Activated naive CD4-positive, alpha-beta T cell treated with anti-CD3 and anti-CD28 coated beads, Interleukin-2, amount 50 U/mL, for 16 hours (primary cell): ENCODE results near the gene ABHD17A.

ENCODE experiments used
- DNase-seq: peaks from one replicate; pipeline ENCODE4 v3.0.0-alpha.2; 2020

Gene ABHD17A

DNA sequence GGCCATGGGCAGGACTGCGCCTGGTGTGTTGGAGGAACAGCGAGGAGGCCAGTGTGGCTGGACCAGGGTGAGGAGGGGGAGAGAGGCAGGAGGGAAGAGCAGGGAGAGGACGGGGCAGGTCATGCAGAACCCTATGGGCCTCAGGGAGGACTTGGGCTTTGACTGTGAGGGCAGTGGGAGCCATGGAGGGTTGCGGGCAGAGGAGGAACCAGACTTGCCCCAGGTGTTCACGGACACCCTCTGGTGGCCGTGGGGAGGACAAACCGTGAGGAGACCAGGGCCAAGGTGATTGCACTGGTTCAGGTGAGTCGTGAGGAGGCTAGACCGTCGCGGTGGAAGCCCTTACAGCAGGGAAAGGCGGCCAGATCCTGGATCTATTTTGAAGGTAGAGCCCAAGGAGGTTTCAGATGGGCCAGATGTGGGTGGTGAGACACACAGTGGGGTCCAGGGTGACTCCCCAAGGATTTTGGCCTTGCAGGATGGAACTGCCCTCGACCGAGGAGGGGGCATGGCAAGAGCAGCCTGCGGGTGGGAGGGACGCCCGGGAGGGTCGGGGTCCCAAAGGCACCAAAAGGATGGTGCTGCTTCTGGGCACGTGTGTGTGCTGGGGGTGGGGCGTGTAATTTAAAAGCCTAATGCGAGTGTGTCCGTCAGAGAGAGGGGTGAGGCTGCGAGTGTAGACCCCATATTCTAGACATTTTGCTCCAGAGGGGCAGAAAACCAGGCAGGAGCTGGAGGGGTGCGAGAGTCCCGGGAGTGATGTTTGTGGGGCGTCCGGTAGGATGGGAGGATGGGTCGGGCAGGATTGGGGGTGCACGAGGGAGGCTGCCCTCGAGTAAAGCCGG is 34.3 kb downstream of the ABHD17A start:
- DNase-seq: no peak

DNA sequence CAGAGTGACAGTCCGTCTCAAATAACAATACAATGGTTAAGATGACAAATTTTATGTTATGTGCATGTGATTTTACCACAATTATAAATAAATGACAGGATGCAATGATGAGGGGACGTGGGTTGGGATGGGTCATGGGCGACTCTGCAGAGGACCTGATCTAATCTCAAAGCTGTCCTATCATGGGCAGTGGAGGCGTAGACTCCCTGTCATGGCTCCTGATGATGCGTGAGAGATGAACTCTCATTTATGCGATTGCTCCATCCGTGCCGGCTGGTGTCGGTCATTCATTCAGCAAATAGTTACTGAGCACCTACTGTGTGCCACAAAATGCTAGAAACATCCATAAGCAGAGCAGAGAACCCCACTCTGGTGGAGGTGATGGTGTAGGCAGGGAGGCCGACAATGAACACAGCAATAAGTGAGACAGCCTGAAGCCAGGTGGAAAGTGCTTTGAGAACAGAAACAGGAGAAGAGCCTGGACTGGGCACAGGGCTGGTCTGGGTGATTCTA is 35.4 kb downstream of the ABHD17A start:
- DNase-seq: no peak

DNA sequence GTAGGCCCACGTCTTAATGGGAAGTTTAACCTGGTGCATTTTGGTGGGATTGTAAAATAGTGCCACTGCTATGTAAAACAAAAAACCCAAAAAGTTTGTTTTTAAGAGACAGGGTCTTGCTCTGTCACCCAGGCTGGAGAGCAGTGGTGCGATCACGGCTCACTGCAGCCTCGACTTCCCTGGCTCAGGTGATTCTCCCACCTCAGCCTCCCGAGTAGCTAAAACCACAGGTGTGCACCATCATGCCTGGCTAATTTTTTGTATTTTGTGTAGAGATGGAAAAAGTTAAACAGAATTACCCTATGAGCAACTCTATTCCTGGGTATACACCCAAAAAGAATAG is 36.2 kb downstream of the ABHD17A start:
- no peak for DNase-seq

DNA sequence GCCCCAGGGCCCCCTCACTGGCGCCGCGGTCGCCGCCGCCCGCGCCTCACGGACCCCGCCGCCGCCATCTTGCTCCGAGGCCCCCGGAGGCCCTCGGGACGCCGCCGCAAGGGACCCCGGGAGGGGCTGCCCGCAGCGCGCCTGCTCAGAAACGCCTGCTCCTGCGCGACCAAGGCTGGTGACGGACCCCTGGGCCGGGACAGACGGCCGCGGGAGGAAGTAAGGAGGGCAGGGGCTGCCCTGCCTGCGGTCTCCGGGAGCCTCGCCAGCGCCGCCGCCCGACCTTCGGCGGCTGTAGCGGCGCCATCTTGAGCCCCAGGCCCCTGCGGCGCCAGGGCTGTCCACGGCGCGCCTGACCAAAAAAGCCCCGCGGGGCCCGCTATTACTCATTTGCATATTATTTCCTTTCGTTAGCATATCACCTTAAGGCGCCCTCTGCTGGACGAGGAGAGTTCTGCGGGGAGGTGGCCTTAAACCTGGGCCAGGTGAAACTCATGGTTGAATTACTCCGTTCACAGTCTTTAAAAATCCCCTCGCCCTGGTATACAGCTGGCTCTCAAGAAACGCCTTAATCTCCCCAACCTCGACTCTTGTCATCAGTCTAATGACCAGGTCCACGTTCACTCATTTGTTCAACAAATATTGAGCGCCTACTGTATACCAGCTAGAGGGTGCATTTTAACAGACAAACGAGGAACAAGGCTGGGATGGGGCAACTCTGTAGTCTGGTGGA is 36.7 kb downstream of the ABHD17A start, which contains the start of gene REXO1:
Gene REXO1, minus strand, starts transcription at position 85 of the 733 bp plus-strand sequence. CDS start 125 bp downstream, outside the sequence.
- DNase-seq: peak; percentile 96

DNA sequence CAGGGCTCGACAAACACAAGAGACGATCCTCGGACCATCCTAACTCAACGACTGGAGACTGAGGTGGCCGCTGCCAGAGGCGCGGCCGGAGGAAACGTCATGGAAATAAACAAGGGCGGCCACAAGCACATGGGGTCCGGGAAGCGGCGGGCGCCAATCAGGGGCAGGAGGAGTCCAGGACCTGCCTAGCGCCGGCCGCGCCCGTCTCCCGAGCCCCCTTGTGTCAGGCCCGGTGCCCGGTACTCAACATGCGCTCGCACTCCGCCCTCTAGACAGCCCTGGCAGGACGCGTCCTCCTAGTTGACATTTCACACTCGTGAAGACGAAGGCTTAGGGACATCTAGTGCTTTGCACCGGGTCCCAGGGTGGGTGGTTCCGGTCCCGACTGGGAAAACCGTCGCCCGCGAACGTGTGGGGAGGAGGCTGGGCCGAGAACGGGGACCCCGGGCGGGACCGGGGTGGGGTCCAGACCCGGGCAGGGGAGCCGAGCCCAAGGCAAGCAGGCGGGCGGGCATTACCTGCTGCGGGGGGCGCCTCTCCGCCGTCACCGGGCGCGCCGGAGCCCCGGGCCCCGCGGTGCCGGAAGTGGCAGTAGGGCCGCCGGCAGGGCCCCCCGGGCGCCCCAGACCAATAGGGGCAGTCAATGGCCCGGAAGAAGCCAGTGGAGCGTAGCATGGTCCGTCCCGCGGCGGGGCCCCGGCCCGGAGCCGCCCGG is 37.5 kb downstream of the ABHD17A start:
- no peak for DNase-seq

DNA sequence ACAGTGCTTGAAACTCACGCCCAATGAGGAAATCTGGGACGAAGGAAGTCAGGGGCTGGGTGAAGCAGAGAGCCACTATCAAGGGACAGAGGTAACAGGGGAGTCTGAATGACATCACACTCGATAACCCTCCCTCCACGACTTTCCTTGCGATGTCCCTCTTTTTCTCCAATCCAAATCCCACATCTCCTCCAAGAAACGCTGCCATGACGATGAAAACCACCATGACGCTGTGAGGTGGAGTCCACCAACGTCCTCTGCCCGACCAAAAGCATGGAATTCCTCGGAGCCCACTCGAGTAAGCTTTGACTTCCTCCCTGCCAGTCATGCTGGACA is 38.0 kb downstream of the ABHD17A start:
- no peak for DNase-seq

DNA sequence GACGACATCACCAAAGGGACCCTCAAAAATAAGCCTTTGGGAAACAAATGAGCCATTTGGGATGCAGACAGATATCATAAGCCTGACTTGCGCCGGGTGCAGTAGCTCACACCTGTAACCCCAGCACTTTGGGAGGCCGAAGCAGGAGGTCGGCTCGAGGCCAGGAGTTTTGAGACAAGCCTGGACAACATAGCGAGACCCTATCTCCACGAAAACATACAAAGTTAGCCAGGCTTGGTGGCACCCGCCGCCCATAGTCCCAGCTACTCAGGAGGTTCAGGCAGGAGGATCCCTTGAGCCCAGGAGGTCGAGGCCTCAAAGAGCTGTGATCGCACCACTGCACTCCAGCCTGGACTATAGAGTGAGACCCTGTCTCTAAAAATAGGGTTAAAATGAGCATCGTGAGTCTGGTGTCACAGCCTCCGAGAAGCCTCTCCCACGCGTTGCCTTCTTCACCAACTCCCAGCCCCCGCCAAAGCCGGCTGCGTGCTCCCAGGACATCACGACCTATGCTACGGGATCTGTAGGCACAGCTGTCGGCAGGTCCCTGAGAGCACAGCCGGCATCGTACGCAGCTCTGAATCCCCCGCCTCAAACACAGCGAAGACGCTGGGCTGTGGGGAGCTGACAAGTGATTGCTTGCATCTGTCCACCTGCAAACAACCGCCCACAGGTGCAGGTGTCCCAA is 38.6 kb downstream of the ABHD17A start:
- no peak for DNase-seq

DNA sequence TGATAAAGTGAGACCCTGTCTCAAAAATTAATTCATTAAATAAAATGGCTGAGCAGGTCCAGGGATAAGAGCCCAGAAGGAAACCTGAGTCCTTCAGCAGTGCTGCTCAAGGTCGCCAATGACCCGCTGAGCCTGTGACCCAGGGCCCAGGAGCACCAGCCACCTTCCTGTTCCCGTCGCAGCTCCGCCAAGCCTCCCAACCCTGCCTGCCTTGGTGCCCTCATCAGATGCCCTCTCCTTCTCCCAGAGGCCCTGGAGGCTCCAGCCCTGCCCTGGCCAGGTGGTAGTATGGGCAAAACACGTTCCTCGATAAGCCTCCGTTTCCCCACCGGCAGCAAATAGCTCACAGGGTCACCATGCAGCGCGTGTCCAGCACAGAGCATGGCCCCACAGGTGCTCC is 39.7 kb downstream of the ABHD17A start:
- no peak for DNase-seq

DNA sequence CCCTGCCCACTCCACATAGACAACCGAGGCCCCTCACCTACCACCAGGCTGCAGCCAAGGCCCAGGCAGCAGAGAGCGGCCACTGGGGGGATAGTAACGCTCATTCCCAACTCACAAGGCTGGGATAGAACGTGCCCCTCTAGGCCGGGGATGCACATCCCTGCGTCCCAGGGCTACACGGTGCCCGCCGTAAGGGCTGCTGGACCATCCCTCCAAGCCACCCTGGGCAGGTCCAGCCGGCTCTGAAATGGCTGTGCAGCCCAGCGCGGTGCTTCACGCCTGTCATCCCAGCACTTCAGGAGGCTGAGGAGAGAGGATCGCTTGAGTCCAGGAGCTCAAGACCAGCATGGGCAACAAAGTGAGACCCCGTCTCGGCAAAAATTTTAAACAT is 40.2 kb downstream of the ABHD17A start:
- no peak for DNase-seq

DNA sequence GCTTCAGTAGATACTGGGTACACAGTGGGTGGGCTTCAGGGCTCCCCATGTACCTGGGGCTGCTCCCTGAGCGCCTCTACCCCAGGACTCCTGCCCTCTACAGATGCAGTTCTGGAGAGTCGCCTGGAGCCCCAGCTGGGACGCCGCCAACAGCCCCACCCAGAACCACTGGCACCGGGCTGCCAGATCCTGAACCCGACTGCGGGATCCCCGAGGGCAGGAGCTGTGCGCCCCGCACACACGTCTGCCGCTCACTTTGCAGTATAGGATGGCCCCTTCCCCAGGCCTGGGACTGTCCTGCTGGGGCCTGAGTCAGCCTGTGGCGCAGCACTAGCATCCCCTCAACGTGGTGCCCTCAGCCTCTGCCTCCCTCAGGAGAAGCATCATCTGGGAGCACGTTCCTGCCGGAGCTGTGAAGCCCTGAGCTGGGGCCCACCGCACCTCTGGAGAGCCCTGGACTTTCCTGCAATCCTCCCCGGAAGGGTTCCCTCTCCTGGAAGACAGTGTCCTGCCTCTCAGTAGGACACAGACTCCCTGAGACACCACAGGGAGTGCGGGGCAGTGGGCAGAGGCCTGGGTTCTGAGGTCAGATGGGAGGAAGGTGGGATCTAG is 40.7 kb downstream of the ABHD17A start:
- DNase-seq: no peak

DNA sequence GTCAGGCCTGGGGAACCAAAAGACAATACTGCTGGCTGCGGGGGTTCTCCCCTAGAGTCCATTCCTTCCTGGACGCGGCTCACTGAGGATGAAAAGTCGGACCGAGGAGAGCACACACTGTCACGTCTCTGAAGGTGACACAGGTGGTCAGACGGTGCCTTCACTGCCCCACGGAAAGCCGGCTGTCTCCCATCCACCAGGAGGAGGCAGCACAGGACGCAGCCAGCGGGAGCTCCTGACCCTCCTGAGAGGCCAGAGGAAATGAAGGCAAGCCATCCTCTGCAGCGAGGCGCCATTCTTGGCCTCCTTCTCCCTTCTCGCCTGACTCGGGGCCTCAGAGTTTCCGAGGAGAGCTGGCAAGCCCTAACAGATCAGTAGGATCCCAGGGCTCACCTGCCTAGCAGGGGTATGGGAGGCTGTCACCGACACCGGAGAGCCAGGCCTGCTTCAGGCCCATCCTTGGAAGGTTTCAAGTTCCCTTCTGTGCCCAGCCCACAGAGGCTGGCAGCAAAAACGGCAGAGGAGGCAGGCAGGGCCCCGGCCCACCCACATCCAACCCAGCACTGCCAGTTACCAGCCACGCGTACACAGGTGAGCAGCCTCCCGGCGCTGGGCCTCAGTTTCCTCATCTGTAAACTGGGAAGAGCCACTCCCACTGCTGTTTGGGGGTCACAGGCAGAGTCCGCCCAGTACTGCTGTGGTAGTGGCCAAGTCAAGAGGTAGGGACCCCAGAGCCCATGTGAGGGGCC is 41.5 kb downstream of the ABHD17A start:
- no peak for DNase-seq

DNA sequence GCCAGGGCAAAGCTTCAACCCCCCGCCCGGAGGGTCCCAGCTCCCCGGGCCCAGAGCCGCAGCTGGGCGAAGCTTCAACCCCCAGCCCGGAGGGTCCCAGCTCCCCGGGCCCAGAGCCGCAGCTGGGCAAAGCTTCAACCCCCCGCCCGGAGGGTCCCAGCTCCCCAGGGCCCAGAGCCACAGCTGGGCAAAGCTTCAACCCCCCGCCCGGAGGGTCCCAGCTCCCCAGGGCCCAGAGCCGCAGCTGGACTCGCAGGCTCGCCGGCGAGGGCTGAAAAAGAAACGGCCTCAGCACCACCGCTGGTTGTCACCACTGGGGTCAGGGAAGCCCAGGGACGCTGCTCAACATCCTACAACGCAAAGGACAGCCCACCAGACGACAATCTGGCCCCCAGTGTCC is 42.2 kb downstream of the ABHD17A start:
- DNase-seq: no peak

DNA sequence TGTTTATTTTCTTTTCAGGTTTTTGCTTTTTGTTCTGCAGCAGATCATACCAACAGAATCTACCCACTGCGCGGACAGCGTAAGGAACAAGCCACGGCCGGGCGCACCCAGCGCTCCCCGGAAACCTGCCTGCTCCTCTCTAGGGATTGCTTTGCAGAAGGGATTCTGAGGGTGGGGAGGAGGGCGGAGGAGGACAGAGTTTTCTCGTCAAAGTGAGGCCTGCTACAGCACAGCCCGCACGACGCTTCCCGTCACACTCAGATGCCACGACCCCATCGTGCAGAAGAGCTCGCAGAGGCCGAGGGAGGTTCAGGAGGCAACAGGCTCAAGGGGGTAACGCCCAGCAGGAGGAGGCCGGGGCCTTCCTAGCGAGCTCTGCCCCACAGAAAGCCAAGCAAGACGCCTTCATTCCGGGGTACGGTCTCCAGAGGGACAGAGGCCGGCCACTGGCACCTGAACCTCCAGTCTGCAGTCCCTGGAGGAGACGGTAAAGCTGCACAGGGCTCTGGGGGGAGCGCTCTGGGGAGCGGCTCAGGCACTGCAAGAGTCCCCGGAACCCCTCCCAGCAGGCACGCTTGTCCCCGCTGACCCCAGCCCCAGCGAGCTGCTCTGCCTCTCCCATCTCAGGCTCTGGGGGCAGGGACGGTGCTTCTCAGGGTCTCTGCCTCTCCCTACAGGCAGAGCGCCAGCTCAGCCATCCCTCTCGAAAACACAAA is 43.9 kb downstream of the ABHD17A start:
- no peak for DNase-seq

DNA sequence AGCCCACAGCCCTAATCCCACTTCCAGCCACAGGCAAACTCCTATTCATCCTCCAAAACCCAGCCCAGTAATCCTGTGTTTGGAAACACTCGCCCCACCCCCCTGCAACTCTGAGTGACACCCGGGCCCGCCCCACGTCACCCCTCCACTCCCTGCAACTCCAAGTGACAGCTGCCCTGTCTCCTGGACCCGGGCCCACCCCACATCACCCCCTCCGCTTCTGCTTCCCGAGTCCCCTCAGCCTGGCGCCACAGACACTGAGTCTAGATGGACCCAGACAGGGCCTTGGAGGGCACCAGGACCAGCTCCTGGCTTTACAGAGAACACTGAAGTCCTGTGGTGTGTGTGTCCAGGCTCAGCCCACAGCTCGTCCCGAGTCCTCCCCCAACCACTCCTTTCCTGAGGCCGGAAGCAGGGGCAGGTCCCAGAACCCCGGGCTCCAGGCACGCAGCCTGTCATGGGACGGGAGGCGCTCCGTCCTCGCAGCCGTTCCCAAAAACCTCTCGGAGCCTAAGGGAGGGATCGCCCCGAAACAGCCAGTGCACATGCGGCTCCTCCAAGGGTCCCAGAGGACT is 44.7 kb downstream of the ABHD17A start:
- DNase-seq: no peak

DNA sequence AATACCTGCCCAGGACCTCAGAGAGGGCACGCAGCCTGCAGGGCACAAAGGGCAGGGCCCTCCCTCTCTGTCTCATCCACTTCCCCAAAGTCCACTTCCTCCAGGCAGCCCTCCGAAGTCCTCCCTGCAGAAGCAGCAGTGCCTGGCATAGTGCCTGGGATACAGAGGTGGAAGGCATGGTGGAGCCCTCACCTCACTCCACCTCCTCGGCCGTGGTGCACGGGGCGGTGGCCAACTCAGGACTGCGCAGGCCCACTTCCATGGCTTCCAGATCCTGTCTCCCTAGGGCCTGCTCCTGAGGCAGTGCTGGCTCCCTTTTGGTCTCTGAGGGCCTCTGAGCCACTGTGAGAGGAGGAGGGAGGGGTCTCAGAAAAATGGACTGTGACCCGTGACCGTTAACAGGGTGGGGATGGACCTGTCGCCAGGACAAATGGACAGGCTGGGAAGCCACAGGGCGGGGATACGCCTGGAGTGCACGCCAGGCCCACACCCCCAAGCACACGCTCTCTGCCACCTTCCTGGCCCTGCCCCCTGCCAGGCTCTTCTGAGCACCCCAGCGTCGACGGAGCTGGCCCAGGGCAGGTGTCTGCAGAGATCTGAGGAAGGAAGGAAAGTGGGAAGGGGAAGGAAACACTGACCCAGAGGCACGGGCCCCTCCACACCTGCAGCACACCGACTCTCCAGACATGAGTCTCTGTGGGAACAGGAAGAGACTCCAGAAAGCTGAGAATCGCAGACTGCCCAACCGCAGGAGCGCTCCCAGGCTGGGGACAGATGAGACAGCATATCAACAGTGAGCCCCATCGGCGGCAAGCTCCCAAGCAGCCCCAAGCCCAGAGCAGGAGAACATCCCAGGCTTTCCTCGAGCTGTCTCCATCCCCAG is 45.4 kb downstream of the ABHD17A start:
- DNase-seq: no peak

DNA sequence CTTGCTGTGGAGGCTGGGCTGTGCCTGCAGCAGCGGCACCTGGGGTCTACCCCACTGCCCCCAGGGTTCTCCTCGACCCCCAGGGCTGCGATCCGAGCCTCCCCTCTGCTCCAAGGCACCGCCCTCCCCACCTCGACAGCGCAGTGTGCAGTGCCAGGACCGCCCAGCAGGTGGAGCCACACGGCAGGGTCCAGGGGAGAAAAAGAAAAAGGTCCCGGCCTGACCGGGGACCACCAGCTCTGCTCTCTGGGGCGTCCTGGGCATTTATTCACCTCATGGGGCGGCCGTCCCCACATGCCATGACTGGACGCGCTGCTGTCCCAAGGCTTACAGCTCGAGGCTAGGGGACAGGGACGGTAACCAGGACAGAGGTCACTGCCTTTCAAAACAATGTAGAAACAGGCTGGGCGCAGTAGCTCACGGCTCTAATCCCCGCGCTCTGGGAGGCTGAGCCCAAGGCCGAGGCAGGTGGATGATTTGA is 47.6 kb downstream of the ABHD17A start:
- DNase-seq: peak; percentile 66

DNA sequence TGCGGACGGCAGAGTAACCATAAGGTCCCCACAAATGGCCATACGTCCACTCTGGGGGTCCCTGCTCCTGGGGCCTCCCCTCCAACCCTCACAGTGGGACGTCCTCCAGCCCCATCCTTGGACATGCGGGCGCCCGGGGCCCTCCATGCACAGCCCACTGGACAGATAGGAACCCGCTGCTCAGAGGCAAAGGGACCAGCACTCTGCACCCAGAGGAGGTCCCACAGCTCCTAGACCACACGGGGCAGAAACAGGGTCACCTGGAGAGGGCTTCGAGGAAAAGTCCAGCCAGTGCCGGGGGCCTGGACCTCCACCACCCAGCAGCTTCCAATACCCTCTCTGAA is 48.1 kb downstream of the ABHD17A start:
- no peak for DNase-seq

DNA sequence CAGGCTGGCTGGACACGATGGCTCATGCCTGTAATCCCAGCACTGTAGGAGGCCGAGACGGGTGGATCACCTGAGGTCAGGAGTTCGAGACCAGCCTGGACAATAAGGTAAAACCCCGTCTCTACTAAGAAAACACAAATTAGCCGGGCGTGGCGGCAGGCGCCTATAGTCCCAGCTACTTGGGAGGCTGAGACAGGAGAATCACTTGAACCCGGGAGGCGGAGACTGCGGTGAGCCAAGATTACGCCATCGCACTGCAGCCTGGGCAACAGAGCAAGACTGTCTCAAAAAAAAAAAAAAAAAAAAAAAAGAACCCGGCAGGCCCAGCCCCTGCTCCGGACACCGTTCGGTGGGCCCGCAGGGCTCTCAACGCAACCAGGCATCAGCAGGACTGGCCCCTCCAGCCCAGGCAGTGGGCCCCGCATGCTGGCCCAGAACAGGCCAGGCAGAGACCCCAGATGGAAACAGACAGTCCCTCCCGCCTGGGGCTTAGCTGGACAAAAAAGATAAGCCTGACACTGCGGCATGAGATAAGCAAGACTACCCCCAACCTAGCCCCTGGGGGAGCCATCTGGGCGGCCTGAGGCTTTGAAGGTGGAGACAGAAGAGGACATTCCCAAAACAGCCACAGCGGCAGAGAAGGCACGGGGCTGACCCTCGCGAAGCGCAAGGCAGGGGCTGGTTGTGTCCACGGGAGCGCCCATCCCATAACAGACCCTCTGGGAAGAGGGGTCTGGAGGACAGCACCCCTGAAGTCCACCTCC is 48.7 kb downstream of the ABHD17A start:
- DNase-seq: no peak

DNA sequence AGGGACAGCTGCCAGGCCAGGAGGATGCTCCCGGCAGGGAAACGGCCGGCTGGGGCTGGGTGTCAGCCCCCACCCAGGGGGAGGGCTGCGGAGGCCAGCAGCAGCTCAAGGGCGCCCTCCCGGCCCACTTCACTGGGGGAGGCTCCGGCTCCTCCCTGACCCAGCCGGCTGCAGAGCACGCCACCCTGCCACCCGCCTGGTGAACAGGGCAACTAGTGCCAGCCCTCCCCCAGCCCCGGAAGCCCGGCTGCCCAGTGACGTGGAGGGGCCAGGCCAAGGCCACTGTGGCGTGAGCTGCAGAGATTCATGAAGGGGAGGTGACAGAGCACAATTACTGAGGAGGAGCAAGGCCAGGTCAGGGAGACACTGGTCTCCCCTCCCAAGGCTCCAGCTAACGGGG is 51.8 kb downstream of the ABHD17A start:
- DNase-seq: no peak
